ENCODE results near the gene PTPN2.
"Not testable (repeated sequence)": the region's sequence is repeated elsewhere in the genome, so short reads cannot be mapped to it uniquely, and the experiment has no call there.

Gene PTPN2

GRCh38 chr18:12756619-12757239 lies 127.3 kb downstream of the PTPN2 start:
- not testable (repeated sequence) for H3K4me3 ChIP-seq (ENCODE audit: low read depth, low read length); DNase-seq (ENCODE audit: low read depth)

GRCh38 chr18:12755606-12756005 lies 128.4 kb downstream of the PTPN2 start:
- DNase-seq (ENCODE audit: low read depth); H3K4me3 ChIP-seq (ENCODE audit: low read depth, low read length): not testable (repeated sequence)

- no peak for DNase-seq (ENCODE audit: low read depth)
- no peak overlapping the region for H3K4me3 ChIP-seq (ENCODE audit: low read depth, low read length)
Measured at GRCh38 chr18:12754511-12754910, 129.5 kb downstream of the PTPN2 start.

GRCh38 chr18:12751891-12752290 lies 132.1 kb downstream of the PTPN2 start:
- H3K4me3 ChIP-seq (ENCODE audit: low read depth, low read length): no peak overlapping the region

GRCh38 chr18:12751503-12751884 lies 132.5 kb downstream of the PTPN2 start:
- no peak for DNase-seq (ENCODE audit: low read depth)
- H3K4me3 ChIP-seq (ENCODE audit: low read depth, low read length): no peak overlapping the region

More at GRCh38 chr18:12751891-12752290, 132.1 kb downstream of the PTPN2 start:
- no peak for DNase-seq (ENCODE audit: low read depth)

- no peak for DNase-seq (ENCODE audit: low read depth)
- H3K4me3 ChIP-seq (ENCODE audit: low read depth, low read length): no peak overlapping the region
Measured at GRCh38 chr18:12750715-12751502, 133.1 kb downstream of the PTPN2 start.

GRCh38 chr18:12750076-12750714 lies 133.8 kb downstream of the PTPN2 start:
- DNase-seq (ENCODE audit: low read depth): no peak

GRCh38 chr18:12749121-12749520 lies 134.9 kb downstream of the PTPN2 start:
- H3K4me3 ChIP-seq (ENCODE audit: low read depth, low read length): no peak overlapping the region
- no peak for DNase-seq (ENCODE audit: low read depth)

More at GRCh38 chr18:12750076-12750714, 133.8 kb downstream of the PTPN2 start:
- no peak overlapping the region for H3K4me3 ChIP-seq (ENCODE audit: low read depth, low read length)

- H3K4me3 ChIP-seq (ENCODE audit: low read depth, low read length): no peak overlapping the region
- DNase-seq (ENCODE audit: low read depth): no peak
Measured at GRCh38 chr18:12748671-12749070, 135.4 kb downstream of the PTPN2 start.

GRCh38 chr18:12747530-12748315 lies 136.3 kb downstream of the PTPN2 start:
- H3K4me3 ChIP-seq (ENCODE audit: low read depth, low read length): no peak overlapping the region
- DNase-seq (ENCODE audit: low read depth): no peak

- DNase-seq (ENCODE audit: low read depth): no peak
- H3K4me3 ChIP-seq (ENCODE audit: low read depth, low read length): no peak overlapping the region
Measured at GRCh38 chr18:12745095-12745795, 138.8 kb downstream of the PTPN2 start.

GRCh38 chr18:12744103-12744502 lies 139.9 kb downstream of the PTPN2 start:
- no peak for DNase-seq (ENCODE audit: low read depth)
- H3K4me3 ChIP-seq (ENCODE audit: low read depth, low read length): no peak overlapping the region

GRCh38 chr18:12742453-12742852 lies 141.6 kb downstream of the PTPN2 start:
- DNase-seq (ENCODE audit: low read depth): no peak

More at GRCh38 chr18:12742453-12742852, 141.6 kb downstream of the PTPN2 start:
- no peak overlapping the region for H3K4me3 ChIP-seq (ENCODE audit: low read depth, low read length)

Measured in skeletal muscle cell (primary cell).